Liver (tissue), 9 donors: Measurements from ENCODE around the gene URM1. TPM values are rescaled to one million over a fixed set of nuclear protein-coding genes. Genes with fewer than 3 reads are reported as not detected.

Source experiments
- DNase-seq: peaks from one replicate; pipeline ENCODE4 v3.0.0-alpha.2; 2017; ENCODE audit warnings: low spot score
- H3K27ac ChIP-seq, 2 donors: one replicate each; pipeline ENCODE4 v1.7.0; 2013; ENCODE audit warnings: inconsistent platforms in 2 of 2, low read length in 2 of 2, control low read depth in 1 of 2, low read depth in 1 of 2, mild to moderate bottlenecking in 1 of 2
- H3K27me3 ChIP-seq, 4 donors: one replicate each; pipeline versions ENCODE4 v1.6.1 to v1.7.0; 2013; ENCODE audit warnings: low read length in 3 of 4, inconsistent platforms in 1 of 4, mild to moderate bottlenecking in 1 of 4, moderate library complexity in 1 of 4; ENCODE audit not compliant: control insufficient read depth in 4 of 4, insufficient read depth in 4 of 4
- H3K36me3 ChIP-seq, 4 donors: one replicate each; pipeline versions ENCODE4 v1.6.1 to v1.7.0; 2013; ENCODE audit warnings: low read length in 3 of 4, mild to moderate bottlenecking in 3 of 4, low read depth in 1 of 4, moderate library complexity in 1 of 4; ENCODE audit not compliant: control insufficient read depth in 4 of 4, insufficient read depth in 3 of 4
- H3K4me1 ChIP-seq, 4 donors: one replicate each; pipeline versions ENCODE4 v1.6.1 to v1.7.0; 2013; ENCODE audit warnings: low read length in 3 of 4, mild to moderate bottlenecking in 3 of 4, moderate library complexity in 1 of 4; ENCODE audit not compliant: control insufficient read depth in 4 of 4, insufficient read depth in 4 of 4
- H3K4me3 ChIP-seq, 3 donors: one replicate each; pipeline versions ENCODE4 v1.6.1 to v1.7.0; 2013; ENCODE audit warnings: low read length in 3 of 3, control low read depth in 1 of 3, low read depth in 1 of 3, mild to moderate bottlenecking in 1 of 3
- H3K9ac ChIP-seq, 2 donors: one replicate each; pipeline ENCODE4 v1.7.0; 2013; ENCODE audit warnings: low read length in 2 of 2, mild to moderate bottlenecking in 2 of 2, moderate library complexity in 2 of 2, control low read depth in 1 of 2, low read depth in 1 of 2
- H3K9me3 ChIP-seq, 4 donors: one replicate each; pipeline versions ENCODE4 v1.6.1 to v1.7.0; 2013; ENCODE audit warnings: low read length in 3 of 4; ENCODE audit not compliant: control insufficient read depth in 4 of 4
- ATF3 ChIP-seq: IDR thresholded peaks from 2 replicates; pipeline ENCODE4 v1.6.1; 2016; ENCODE audit warnings: antibody characterized with exemption
- CTCF ChIP-seq: fragments of 150-350 bp; IDR thresholded peaks from 2 replicates; pipeline ENCODE4 v1.5.1; 2017; ENCODE audit warnings: improper control_type of control experiment, low read depth, low read length; ENCODE audit not compliant: missing input control
- EGR1 ChIP-seq, 2 donors: IDR thresholded peaks; 2 replicates each; pipeline ENCODE4 v1.6.1; 2016 to 2018; ENCODE audit warnings: antibody characterized with exemption in 2 of 2, low read depth in 2 of 2
- FOXA2 ChIP-seq: IDR thresholded peaks from 2 replicates; pipeline ENCODE4 v1.6.1; 2016; ENCODE audit warnings: antibody characterized with exemption
- JUND ChIP-seq, 2 donors: IDR thresholded peaks; 2 replicates each; pipeline ENCODE4 v1.6.1; 2016; ENCODE audit warnings: antibody characterized with exemption in 2 of 2
- NR2F2 ChIP-seq: IDR thresholded peaks from 2 replicates; pipeline ENCODE4 v1.6.1; 2016; ENCODE audit warnings: antibody characterized with exemption
- RAD21 ChIP-seq, 2 donors: IDR thresholded peaks; 2 replicates each; pipeline ENCODE4 v1.6.1; 2016; ENCODE audit warnings: antibody characterized with exemption in 2 of 2, mild to moderate bottlenecking in 2 of 2
- REST ChIP-seq: IDR thresholded peaks from 2 replicates; pipeline ENCODE4 v1.6.1; 2016; ENCODE audit warnings: antibody characterized with exemption, mild to moderate bottlenecking
- RXRA ChIP-seq, 2 donors: IDR thresholded peaks; 2 replicates each; pipeline ENCODE4 v1.6.1; 2017 to 2018; ENCODE audit warnings: antibody characterized with exemption in 2 of 2, mild to moderate bottlenecking in 1 of 2
- SP1 ChIP-seq: IDR thresholded peaks from 2 replicates; pipeline ENCODE4 v1.6.1; 2018; ENCODE audit warnings: antibody characterized with exemption, mild to moderate bottlenecking
- TAF1 ChIP-seq: conservative IDR thresholded peaks from 2 replicates; pipeline ENCODE4 v1.6.1; 2016; ENCODE audit warnings: antibody characterized with exemption, mild to moderate bottlenecking
- ZBTB33 ChIP-seq: IDR thresholded peaks from 2 replicates; pipeline ENCODE4 v1.6.1; 2016; ENCODE audit warnings: antibody characterized with exemption
- WGBS: extraction: QIAGEN DNeasy Blood & Tissue Kit; methylation state at CpG from one replicate; pipeline ENCODE4 v1.1.7; 2013; 5-methylcytosine and 5-hydroxymethylcytosine counted together
- polyA plus RNA-seq, 2 donors: library from polyadenylated mRNA; stranded (reverse) in 1 of 2; unstranded in 1 of 2; fragments of 200-250 nt in 1 of 2; fragments of >200 nt in 1 of 2; fragmentation: Nextera tagmentation in 1 of 2; extraction: Ambion mirVana in 1 of 2; gene quantifications; one replicate each; pipeline versions ENCODE4 v1.2.1 to v1.2.3, GENCODE V29; 2013 to 2015
- total RNA-seq, 2 donors: library from RNA; depleted of rRNA; stranded (reverse); fragments of >200 nt; gene quantifications; one replicate each; pipeline ENCODE4 v1.2.3, GENCODE V29; 2014
- TF ChIP-seq, protein P1 (sequence below): IDR thresholded peaks from 2 replicates; pipeline ENCODE4 v1.6.1; 2016; ENCODE audit warnings: antibody characterized with exemption
- donor health status: healthy.
- donor health status: healthy.
- donor health status: healthy.
- donor health status: healthy.
- donor health status: healthy.

Gene URM1
- total and polyA plus RNA-seq, 4 donors, result 12.1 to 35.0 (median 19.5) TPM

- Histone ChIP-seq H3K36me3 (peaks cover 10 to 34% (median 19%) of the 10 kb centered on the region in 4 donors), H3K27ac (no peak overlapping the region), H3K4me1 (no peaks in the 10 kb centered on the region), H3K27me3 (no peaks in the 10 kb centered on the region), H3K9me3 (no peaks in the 10 kb centered on the region), H3K9ac (no peak overlapping the region), H3K4me3 (no peak overlapping the region)
- 89% methylated on average over 21 of the region's 21 CpGs for WGBS
- DNase-seq, result no peak
- TF ChIP-seq JUND (IDR thresholded peaks at IDR 0.05), result no peak
- TF ChIP-seq RXRA (IDR thresholded peaks at IDR 0.05), result no peak
- TF ChIP-seq, protein P1, sequence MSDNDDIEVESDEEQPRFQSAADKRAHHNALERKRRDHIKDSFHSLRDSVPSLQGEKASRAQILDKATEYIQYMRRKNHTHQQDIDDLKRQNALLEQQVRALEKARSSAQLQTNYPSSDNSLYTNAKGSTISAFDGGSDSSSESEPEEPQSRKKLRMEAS, result no peak
- TF ChIP-seq ZBTB33, result no peak
- no peak for TF ChIP-seq SP1
- TF ChIP-seq NR2F2, result no peak
- TF ChIP-seq TAF1, result no peak
Measured at GRCh38 chr9:128391956-128392301, 20.8 kb downstream of the URM1 start.

- H3K4me3 ChIP-seq, result no peak overlapping the region
- DNase-seq, result no peak
- peaks cover 10 to 28% (median 18%) of the 10 kb centered on the region in 4 donors for H3K36me3 ChIP-seq
- H3K9ac ChIP-seq, result no peak overlapping the region
- H3K9me3 ChIP-seq, result no peaks in the 10 kb centered on the region
- 78% methylated on average over 88 of the region's 88 CpGs for WGBS
- H3K27me3 ChIP-seq, result no peaks in the 10 kb centered on the region
- TF ChIP-seq REST (no peak), ATF3 (no peak), CTCF (no peak), ZBTB33 (no peak), RAD21 (IDR thresholded peaks at IDR 0.05) (no peak), RXRA (IDR thresholded peaks at IDR 0.05) (no peak), EGR1 (IDR thresholded peaks at IDR 0.05; ENCODE audit: low read depth in 2 of 2) (no peak), FOXA2 (no peak)
- H3K27ac ChIP-seq, result no peak overlapping the region
- no peaks in the 10 kb centered on the region for H3K4me1 ChIP-seq
Measured at GRCh38 chr9:128392302-128393144, 21.3 kb downstream of the URM1 start.
